ENCODE measurements around the gene CNTNAP5.

CNTNAP5 gene

GRCh38 chr2:124668161-124668560 lies 643.1 kb downstream of the CNTNAP5 start:
- Histone ChIP-seq H3K27me3 (ENCODE audit: control insufficient read depth, insufficient read depth, low read length) (no peaks in the 10 kb centered on the region), H3K4me3 (ENCODE audit: low read depth, low read length) (no peak overlapping the region), H3K36me3 (ENCODE audit: control insufficient read depth, insufficient read depth, low read length) (no peaks in the 10 kb centered on the region), H3K79me2 (no peaks in the 10 kb centered on the region), H2AFZ (no peak overlapping the region), H3K9ac (no peak overlapping the region), H3K27ac (no peak overlapping the region), H3K4me2 (ENCODE audit: low read length) (no peak overlapping the region), H3K9me3 (ENCODE audit: control insufficient read depth, low read length) (no peaks in the 10 kb centered on the region), H3K4me1 (no peaks in the 10 kb centered on the region)
- no peak for TF ChIP-seq CTCF (IDR thresholded peaks at IDR 0.05)

GRCh38 chr2:124670187-124670586 lies 645.1 kb downstream of the CNTNAP5 start:
- Histone ChIP-seq H3K4me3 (ENCODE audit: low read depth, low read length) (no peak overlapping the region), H3K79me2 (no peaks in the 10 kb centered on the region), H3K27me3 (ENCODE audit: control insufficient read depth, insufficient read depth, low read length) (no peaks in the 10 kb centered on the region), H3K9ac (no peak overlapping the region), H3K27ac (no peak overlapping the region), H2AFZ (no peak overlapping the region), H3K9me3 (ENCODE audit: control insufficient read depth, low read length) (no peaks in the 10 kb centered on the region), H3K36me3 (ENCODE audit: control insufficient read depth, insufficient read depth, low read length) (no peaks in the 10 kb centered on the region), H3K4me1 (no peaks in the 10 kb centered on the region), H3K4me2 (ENCODE audit: low read length) (no peak overlapping the region)
- TF ChIP-seq CTCF (IDR thresholded peaks at IDR 0.05), result no peak

- no peaks in the 10 kb centered on the region for H3K9me3 ChIP-seq (ENCODE audit: control insufficient read depth, low read length)
- no peak for TF ChIP-seq CTCF (IDR thresholded peaks at IDR 0.05)
- no peaks in the 10 kb centered on the region for H3K79me2 ChIP-seq
- no peak overlapping the region for H3K4me2 ChIP-seq (ENCODE audit: low read length)
- H3K27ac ChIP-seq, result no peak overlapping the region
- no peaks in the 10 kb centered on the region for H3K27me3 ChIP-seq (ENCODE audit: control insufficient read depth, insufficient read depth, low read length)
- H2AFZ ChIP-seq, result no peak overlapping the region
- no peak overlapping the region for H3K9ac ChIP-seq
- no peaks in the 10 kb centered on the region for H3K36me3 ChIP-seq (ENCODE audit: control insufficient read depth, insufficient read depth, low read length)
- H3K4me3 ChIP-seq (ENCODE audit: low read depth, low read length), result no peak overlapping the region
- H3K4me1 ChIP-seq, result no peaks in the 10 kb centered on the region
Measured at GRCh38 chr2:124678043-124678442, 653.0 kb downstream of the CNTNAP5 start.

GRCh38 chr2:124683536-124684428 lies 658.7 kb downstream of the CNTNAP5 start:
- no peaks in the 10 kb centered on the region for H3K4me1 ChIP-seq
- no peak overlapping the region for H3K9ac ChIP-seq
- no peak overlapping the region for H3K27ac ChIP-seq
- H3K9me3 ChIP-seq (ENCODE audit: control insufficient read depth, low read length), result no peaks in the 10 kb centered on the region
- no peaks in the 10 kb centered on the region for H3K79me2 ChIP-seq
- no peak overlapping the region for H3K4me2 ChIP-seq (ENCODE audit: low read length)
- no peaks in the 10 kb centered on the region for H3K36me3 ChIP-seq (ENCODE audit: control insufficient read depth, insufficient read depth, low read length)
- no peak overlapping the region for H3K4me3 ChIP-seq (ENCODE audit: low read depth, low read length)
- TF ChIP-seq CTCF (IDR thresholded peaks at IDR 0.05), result no peak
- H3K27me3 ChIP-seq (ENCODE audit: control insufficient read depth, insufficient read depth, low read length), result no peaks in the 10 kb centered on the region
- no peak overlapping the region for H2AFZ ChIP-seq

- Histone ChIP-seq H3K4me1 (no peaks in the 10 kb centered on the region), H3K9ac (no peak overlapping the region), H3K27me3 (ENCODE audit: control insufficient read depth, insufficient read depth, low read length) (no peaks in the 10 kb centered on the region), H3K4me2 (ENCODE audit: low read length) (no peak overlapping the region), H3K27ac (no peak overlapping the region), H3K79me2 (no peaks in the 10 kb centered on the region), H3K36me3 (ENCODE audit: control insufficient read depth, insufficient read depth, low read length) (no peaks in the 10 kb centered on the region), H3K4me3 (ENCODE audit: low read depth, low read length) (no peak overlapping the region), H3K9me3 (ENCODE audit: control insufficient read depth, low read length) (peaks cover 2% of the 10 kb centered on the region), H2AFZ (no peak overlapping the region)
- no peak for TF ChIP-seq CTCF (IDR thresholded peaks at IDR 0.05)
Measured at GRCh38 chr2:124689348-124689747, 664.3 kb downstream of the CNTNAP5 start.
